OCI-LY3 (cell line): Measurements from ENCODE around the gene SHISA7.

Source experiments
- H2AFZ ChIP-seq: fragments of 200-600, 300-600 bp; shearing (Covaris generic); 2 replicates; pipeline ENCODE4 v1.6.0; 2014; ENCODE audit warnings: antibody characterized with exemption, low read depth, low read length
- H3K27ac ChIP-seq: fragments of 200-600, 300-600 bp; sonication (generic); 2 replicates; pipeline ENCODE4 v1.5.1; 2014; ENCODE audit warnings: mild to moderate bottlenecking, low read length, moderate library complexity, mixed read lengths
- H3K27me3 ChIP-seq: fragments of 200-600, 300-600 bp; sonication (generic); 2 replicates; pipeline ENCODE4 v1.6.1; 2014; ENCODE audit warnings: low read depth, low read length, mixed read lengths
- H3K36me3 ChIP-seq: fragments of 200-600, 300-600 bp; sonication (generic); replicated peaks from 2 replicates; pipeline ENCODE3; 2014; ENCODE audit warnings: low read depth, low read length, mixed read lengths
- H3K4me1 ChIP-seq: fragments of 300-600, 200-600 bp; sonication (generic); 2 replicates; pipeline ENCODE4 v1.6.1; 2014; ENCODE audit warnings: low read length, mixed read lengths
- H3K4me2 ChIP-seq: fragments of 200-600, 300-600 bp; sonication (generic); 2 replicates; pipeline ENCODE4 v1.6.1; 2014; ENCODE audit warnings: low read length, mixed read lengths
- H3K4me3 ChIP-seq: fragments of 300-600, 200-600 bp; sonication (generic); 2 replicates; pipeline ENCODE4 v1.5.1; 2014; ENCODE audit warnings: antibody characterized with exemption, mild to moderate bottlenecking, low read length, moderate library complexity
- H3K79me2 ChIP-seq: fragments of 300-600, 200-600 bp; shearing (Covaris generic); 2 replicates; pipeline ENCODE4 v1.6.1; 2014; ENCODE audit warnings: mild to moderate bottlenecking, low read length, mixed read lengths
- H3K9ac ChIP-seq: fragments of 300-600, 200-600 bp; shearing (Covaris generic); 2 replicates; pipeline ENCODE4 v1.6.0; 2014; ENCODE audit warnings: mild to moderate bottlenecking, low read length, moderate library complexity
- H3K9me3 ChIP-seq: fragments of 200-600, 300-600 bp; shearing (Covaris generic); 2 replicates; pipeline ENCODE4 v1.6.1; 2014; ENCODE audit warnings: low read length, mixed read lengths; ENCODE audit not compliant: insufficient read depth
- H4K20me1 ChIP-seq: fragments of 200-600, 300-600 bp; sonication (generic); 2 replicates; pipeline ENCODE4 v1.6.1; 2016; ENCODE audit warnings: low read length, mixed read lengths; ENCODE audit not compliant: insufficient read depth
- EZH2phosphoT487 ChIP-seq: fragments of 200-600 bp; shearing (Covaris generic); IDR thresholded peaks from 2 replicates; pipeline ENCODE4 v1.6.1; 2018; ENCODE audit warnings: antibody characterized with exemption, mixed run types, low read depth
- TF ChIP-seq, protein P1 (sequence below): fragments of 200-600, 300-600 bp; sonication (generic); IDR thresholded peaks from 2 replicates; pipeline ENCODE4 v1.5.1; 2014; ENCODE audit warnings: antibody characterized with exemption, low read length, low read depth

Gene SHISA7

GRCh38 chr19:55456347-55456746, 13.2 kb upstream of the SHISA7 start:
- no peak overlapping the region for H3K27ac ChIP-seq
- 0 out of 2 replicates have a peak, but pooled peaks cover 3% of the 10 kb centered on the region for H3K79me2 ChIP-seq
- H3K9me3 ChIP-seq: no peaks in the 10 kb centered on the region
- no peak overlapping the region for H3K4me2 ChIP-seq
- H3K4me3 ChIP-seq: no peak overlapping the region
- H3K36me3 ChIP-seq: peaks cover 3% of the 10 kb centered on the region
- H4K20me1 ChIP-seq: no peaks in the 10 kb centered on the region
- no peak overlapping the region for H2AFZ ChIP-seq
- H3K9ac ChIP-seq: no peak overlapping the region
- peaks cover 6% of the 10 kb centered on the region for H3K4me1 ChIP-seq
- no peak for TF ChIP-seq EZH2phosphoT487
- TF ChIP-seq, protein P1, sequence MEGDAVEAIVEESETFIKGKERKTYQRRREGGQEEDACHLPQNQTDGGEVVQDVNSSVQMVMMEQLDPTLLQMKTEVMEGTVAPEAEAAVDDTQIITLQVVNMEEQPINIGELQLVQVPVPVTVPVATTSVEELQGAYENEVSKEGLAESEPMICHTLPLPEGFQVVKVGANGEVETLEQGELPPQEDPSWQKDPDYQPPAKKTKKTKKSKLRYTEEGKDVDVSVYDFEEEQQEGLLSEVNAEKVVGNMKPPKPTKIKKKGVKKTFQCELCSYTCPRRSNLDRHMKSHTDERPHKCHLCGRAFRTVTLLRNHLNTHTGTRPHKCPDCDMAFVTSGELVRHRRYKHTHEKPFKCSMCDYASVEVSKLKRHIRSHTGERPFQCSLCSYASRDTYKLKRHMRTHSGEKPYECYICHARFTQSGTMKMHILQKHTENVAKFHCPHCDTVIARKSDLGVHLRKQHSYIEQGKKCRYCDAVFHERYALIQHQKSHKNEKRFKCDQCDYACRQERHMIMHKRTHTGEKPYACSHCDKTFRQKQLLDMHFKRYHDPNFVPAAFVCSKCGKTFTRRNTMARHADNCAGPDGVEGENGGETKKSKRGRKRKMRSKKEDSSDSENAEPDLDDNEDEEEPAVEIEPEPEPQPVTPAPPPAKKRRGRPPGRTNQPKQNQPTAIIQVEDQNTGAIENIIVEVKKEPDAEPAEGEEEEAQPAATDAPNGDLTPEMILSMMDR: no peak
- no peaks in the 10 kb centered on the region for H3K27me3 ChIP-seq

GRCh38 chr19:55455576-55456235, 12.6 kb upstream of the SHISA7 start:
- no peak overlapping the region for H2AFZ ChIP-seq
- TF ChIP-seq, protein P1: no peak
- no peak for TF ChIP-seq EZH2phosphoT487
- no peak overlapping the region for H3K4me3 ChIP-seq
- no peaks in the 10 kb centered on the region for H4K20me1 ChIP-seq
- peaks cover 3% of the 10 kb centered on the region for H3K36me3 ChIP-seq
- no peak overlapping the region for H3K4me2 ChIP-seq
- H3K27me3 ChIP-seq: no peaks in the 10 kb centered on the region
- no peaks in the 10 kb centered on the region for H3K79me2 ChIP-seq
- H3K4me1 ChIP-seq: peaks cover 4% of the 10 kb centered on the region
- no peak overlapping the region for H3K27ac ChIP-seq
- H3K9ac ChIP-seq: no peak overlapping the region
- H3K9me3 ChIP-seq: no peaks in the 10 kb centered on the region

- no peak overlapping the region for H3K4me2 ChIP-seq
- no peak overlapping the region for H2AFZ ChIP-seq
- TF ChIP-seq EZH2phosphoT487: no peak
- TF ChIP-seq, protein P1: peak; percentile 75
- no peaks in the 10 kb centered on the region for H3K4me1 ChIP-seq
- H4K20me1 ChIP-seq: no peaks in the 10 kb centered on the region
- no peak overlapping the region for H3K27ac ChIP-seq
- H3K4me3 ChIP-seq: no peak overlapping the region
- no peaks in the 10 kb centered on the region for H3K9me3 ChIP-seq
- no peaks in the 10 kb centered on the region for H3K27me3 ChIP-seq
- H3K36me3 ChIP-seq: peaks cover 3% of the 10 kb centered on the region
- H3K79me2 ChIP-seq: no peaks in the 10 kb centered on the region
- H3K9ac ChIP-seq: no peak overlapping the region
Measured at GRCh38 chr19:55454787-55455243, 11.7 kb upstream of the SHISA7 start.

DNA sequence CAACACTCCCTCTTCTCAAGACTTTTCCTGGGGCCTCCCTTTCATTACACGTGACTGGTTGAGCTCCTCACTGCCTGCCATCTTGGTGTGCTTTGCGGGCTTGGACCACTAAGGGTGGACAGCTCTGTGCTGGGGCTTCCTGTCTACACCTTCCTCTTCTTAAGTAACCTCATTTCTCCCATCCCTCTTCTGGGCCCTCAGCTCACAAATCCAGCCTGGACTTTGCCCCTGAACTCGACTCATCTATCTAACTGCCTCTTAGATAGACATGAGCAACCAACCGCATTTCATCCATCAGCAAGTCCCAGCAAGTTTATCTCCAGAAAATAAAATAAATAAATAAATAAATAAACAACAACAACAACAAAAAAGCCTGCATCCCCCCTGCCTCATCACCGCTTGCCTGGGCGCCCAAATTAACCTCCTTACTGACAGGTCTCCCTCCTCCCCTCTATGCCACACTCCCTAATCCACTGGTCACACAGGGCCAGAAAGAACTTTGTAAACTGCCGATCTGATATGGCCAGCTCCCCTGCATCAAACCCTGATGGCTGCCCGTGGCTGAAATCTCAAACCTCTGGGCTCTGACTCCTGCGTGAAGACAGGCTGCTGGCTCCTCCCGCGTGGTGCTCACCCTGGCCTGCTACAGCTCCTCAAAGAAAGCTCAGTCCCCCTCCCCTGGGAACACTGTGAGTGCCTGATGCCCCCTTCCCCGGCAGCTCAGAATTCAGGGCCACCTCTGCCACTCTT, 10.6 kb upstream of the SHISA7 start:
- Histone ChIP-seq H3K9ac (no peak overlapping the region), H3K27me3 (no peaks in the 10 kb centered on the region), H4K20me1 (no peaks in the 10 kb centered on the region)

More for the DNA sequence above, 10.6 kb upstream of the SHISA7 start:
- H2AFZ ChIP-seq: no peak overlapping the region
- TF ChIP-seq EZH2phosphoT487: no peak
- TF ChIP-seq, protein P1: no peak
- no peaks in the 10 kb centered on the region for H3K79me2 ChIP-seq
- H3K4me1 ChIP-seq: no peaks in the 10 kb centered on the region
- no peaks in the 10 kb centered on the region for H3K9me3 ChIP-seq
- no peak overlapping the region for H3K4me3 ChIP-seq
- H3K4me2 ChIP-seq: no peak overlapping the region
- H3K36me3 ChIP-seq: peaks cover 3% of the 10 kb centered on the region
- H3K27ac ChIP-seq: no peak overlapping the region
